ENCODE data around the gene CREBBP.

GRCh38 chr16:3773663-3774062 lies 106.8 kb downstream of the CREBBP start:
- TF ChIP-seq, protein P1, sequence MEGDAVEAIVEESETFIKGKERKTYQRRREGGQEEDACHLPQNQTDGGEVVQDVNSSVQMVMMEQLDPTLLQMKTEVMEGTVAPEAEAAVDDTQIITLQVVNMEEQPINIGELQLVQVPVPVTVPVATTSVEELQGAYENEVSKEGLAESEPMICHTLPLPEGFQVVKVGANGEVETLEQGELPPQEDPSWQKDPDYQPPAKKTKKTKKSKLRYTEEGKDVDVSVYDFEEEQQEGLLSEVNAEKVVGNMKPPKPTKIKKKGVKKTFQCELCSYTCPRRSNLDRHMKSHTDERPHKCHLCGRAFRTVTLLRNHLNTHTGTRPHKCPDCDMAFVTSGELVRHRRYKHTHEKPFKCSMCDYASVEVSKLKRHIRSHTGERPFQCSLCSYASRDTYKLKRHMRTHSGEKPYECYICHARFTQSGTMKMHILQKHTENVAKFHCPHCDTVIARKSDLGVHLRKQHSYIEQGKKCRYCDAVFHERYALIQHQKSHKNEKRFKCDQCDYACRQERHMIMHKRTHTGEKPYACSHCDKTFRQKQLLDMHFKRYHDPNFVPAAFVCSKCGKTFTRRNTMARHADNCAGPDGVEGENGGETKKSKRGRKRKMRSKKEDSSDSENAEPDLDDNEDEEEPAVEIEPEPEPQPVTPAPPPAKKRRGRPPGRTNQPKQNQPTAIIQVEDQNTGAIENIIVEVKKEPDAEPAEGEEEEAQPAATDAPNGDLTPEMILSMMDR (conservative IDR thresholded peaks at IDR 0.05; ENCODE audit: low read depth in 2 of 2), result no peak
- TF ChIP-seq, protein P2, sequence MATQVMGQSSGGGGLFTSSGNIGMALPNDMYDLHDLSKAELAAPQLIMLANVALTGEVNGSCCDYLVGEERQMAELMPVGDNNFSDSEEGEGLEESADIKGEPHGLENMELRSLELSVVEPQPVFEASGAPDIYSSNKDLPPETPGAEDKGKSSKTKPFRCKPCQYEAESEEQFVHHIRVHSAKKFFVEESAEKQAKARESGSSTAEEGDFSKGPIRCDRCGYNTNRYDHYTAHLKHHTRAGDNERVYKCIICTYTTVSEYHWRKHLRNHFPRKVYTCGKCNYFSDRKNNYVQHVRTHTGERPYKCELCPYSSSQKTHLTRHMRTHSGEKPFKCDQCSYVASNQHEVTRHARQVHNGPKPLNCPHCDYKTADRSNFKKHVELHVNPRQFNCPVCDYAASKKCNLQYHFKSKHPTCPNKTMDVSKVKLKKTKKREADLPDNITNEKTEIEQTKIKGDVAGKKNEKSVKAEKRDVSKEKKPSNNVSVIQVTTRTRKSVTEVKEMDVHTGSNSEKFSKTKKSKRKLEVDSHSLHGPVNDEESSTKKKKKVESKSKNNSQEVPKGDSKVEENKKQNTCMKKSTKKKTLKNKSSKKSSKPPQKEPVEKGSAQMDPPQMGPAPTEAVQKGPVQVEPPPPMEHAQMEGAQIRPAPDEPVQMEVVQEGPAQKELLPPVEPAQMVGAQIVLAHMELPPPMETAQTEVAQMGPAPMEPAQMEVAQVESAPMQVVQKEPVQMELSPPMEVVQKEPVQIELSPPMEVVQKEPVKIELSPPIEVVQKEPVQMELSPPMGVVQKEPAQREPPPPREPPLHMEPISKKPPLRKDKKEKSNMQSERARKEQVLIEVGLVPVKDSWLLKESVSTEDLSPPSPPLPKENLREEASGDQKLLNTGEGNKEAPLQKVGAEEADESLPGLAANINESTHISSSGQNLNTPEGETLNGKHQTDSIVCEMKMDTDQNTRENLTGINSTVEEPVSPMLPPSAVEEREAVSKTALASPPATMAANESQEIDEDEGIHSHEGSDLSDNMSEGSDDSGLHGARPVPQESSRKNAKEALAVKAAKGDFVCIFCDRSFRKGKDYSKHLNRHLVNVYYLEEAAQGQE (IDR thresholded peaks at IDR 0.05; ENCODE audit: unreplicated experiment), result no peak
- no peak for TF ChIP-seq EZH2 (IDR thresholded peaks at IDR 0.05; ENCODE audit: low read depth, unreplicated experiment)
- no peak for TF ChIP-seq ZNF462 (CRISPR knock-in tag; IDR thresholded peaks at IDR 0.05)
- no peak for TF ChIP-seq CREB1 (CRISPR knock-in tag; IDR thresholded peaks at IDR 0.05; ENCODE audit: low read depth)
- TF ChIP-seq POLR2AphosphoS5 (IDR thresholded peaks at IDR 0.05; ENCODE audit: low read depth), result no peak
